Transverse colon (tissue), 4 donors: Measurements from ENCODE around the gene VWC2.

ENCODE experiments used
- CTCF ChIP-seq, 5 experiments: fragments of 200-600 bp in 3 of 5; fragments of 450-650 bp in 2 of 5; sonication (generic) in 3 of 5; IDR thresholded peaks; 1 replicate in 2 of 5; 2 replicates in 3 of 5; pipeline ENCODE4 v1.5.1; 2016 to 2017; ENCODE audit warnings: antibody characterized with exemption in 5 of 5, inconsistent platforms in 3 of 5, mild to moderate bottlenecking in 2 of 5, moderate library complexity in 1 of 5
- EP300 ChIP-seq: sonication (generic); formaldehyde crosslinking; IDR thresholded peaks from one replicate; pipeline ENCODE4 v1.6.1; 2017; ENCODE audit warnings: antibody characterized with exemption, low read depth
- POLR2A ChIP-seq: fragments of 450-650 bp; IDR thresholded peaks from one replicate; pipeline ENCODE4 v1.6.1; 2016; ENCODE audit warnings: antibody characterized with exemption, mild to moderate bottlenecking, moderate library complexity
- POLR2AphosphoS5 ChIP-seq, 3 donors: sonication (generic); formaldehyde crosslinking; IDR thresholded peaks; one replicate each; pipeline ENCODE4 v1.6.1; 2016; ENCODE audit warnings: antibody characterized with exemption in 3 of 3

GRCh38 chr7:49724071-49724470 is 49.4 kb upstream of the VWC2 start:
- no peak for TF ChIP-seq POLR2A
- no peak for TF ChIP-seq EP300
- no peak for TF ChIP-seq CTCF (IDR thresholded peaks at IDR 0.05)
- TF ChIP-seq POLR2AphosphoS5 (IDR thresholded peaks at IDR 0.05), result no peak
